Mononuclear cell (primary cell): ENCODE measurements around the gene USP15. TPM values are rescaled to one million over a fixed set of nuclear protein-coding genes. Genes with fewer than 3 reads are reported as not detected.

Experiments
- H3K27me3 ChIP-seq: 2 replicates; pipeline ENCODE4 v1.6.0; 2011; ENCODE audit warnings: low read length, control low read depth; ENCODE audit not compliant: insufficient read depth
- H3K4me1 ChIP-seq: 2 replicates; pipeline ENCODE4 v1.5.1; 2011; ENCODE audit warnings: mild to moderate bottlenecking, low read length, control low read depth; ENCODE audit not compliant: insufficient read depth
- H3K4me3 ChIP-seq: 2 replicates; pipeline ENCODE4 v1.5.1; 2011; ENCODE audit warnings: mild to moderate bottlenecking, low read length, moderate library complexity
- H3K9me3 ChIP-seq: 2 replicates; pipeline ENCODE4 v1.5.1; 2011; ENCODE audit warnings: low read depth, mild to moderate bottlenecking, control low read depth, low read length
- total RNA-seq: library from RNA; depleted of rRNA; stranded (reverse); fragments of >200 nt; gene quantifications from one replicate; pipeline ENCODE4 v1.2.3, GENCODE V29; 2012

Gene USP15
- total RNA-seq, 1 donor, result 467 TPM

DNA sequence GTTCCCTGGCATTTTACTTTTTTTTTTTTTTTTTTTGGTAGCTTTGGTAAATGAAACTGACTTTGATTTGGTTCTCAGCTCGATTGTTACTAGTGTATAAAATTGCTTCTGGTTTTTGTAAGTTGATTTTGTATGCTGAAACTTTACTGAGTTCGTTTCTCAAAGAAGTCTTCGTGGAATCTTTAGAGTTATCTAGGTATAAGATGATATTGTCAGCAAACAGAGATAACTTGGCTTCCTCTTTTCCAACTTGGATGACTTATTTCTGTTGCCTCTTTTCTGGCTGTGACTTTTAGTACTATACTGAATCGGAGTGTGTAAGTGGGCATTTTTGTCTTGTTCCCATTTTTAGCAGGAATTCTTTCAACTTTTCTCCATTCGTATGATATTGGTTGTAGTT is 28.1 kb downstream of the USP15 start:
- Histone ChIP-seq H3K27me3 (no peaks in the 10 kb centered on the region), H3K9me3 (peaks cover 11% of the 10 kb centered on the region), H3K4me1 (peaks cover 45% of the 10 kb centered on the region), H3K4me3 (no peak overlapping the region)

GRCh38 chr12:62290846-62291245 is 30.6 kb downstream of the USP15 start:
- Histone ChIP-seq H3K4me1 (peaks cover 47% of the 10 kb centered on the region), H3K9me3 (peaks cover 11% of the 10 kb centered on the region), H3K27me3 (no peaks in the 10 kb centered on the region), H3K4me3 (no peak overlapping the region)

DNA sequence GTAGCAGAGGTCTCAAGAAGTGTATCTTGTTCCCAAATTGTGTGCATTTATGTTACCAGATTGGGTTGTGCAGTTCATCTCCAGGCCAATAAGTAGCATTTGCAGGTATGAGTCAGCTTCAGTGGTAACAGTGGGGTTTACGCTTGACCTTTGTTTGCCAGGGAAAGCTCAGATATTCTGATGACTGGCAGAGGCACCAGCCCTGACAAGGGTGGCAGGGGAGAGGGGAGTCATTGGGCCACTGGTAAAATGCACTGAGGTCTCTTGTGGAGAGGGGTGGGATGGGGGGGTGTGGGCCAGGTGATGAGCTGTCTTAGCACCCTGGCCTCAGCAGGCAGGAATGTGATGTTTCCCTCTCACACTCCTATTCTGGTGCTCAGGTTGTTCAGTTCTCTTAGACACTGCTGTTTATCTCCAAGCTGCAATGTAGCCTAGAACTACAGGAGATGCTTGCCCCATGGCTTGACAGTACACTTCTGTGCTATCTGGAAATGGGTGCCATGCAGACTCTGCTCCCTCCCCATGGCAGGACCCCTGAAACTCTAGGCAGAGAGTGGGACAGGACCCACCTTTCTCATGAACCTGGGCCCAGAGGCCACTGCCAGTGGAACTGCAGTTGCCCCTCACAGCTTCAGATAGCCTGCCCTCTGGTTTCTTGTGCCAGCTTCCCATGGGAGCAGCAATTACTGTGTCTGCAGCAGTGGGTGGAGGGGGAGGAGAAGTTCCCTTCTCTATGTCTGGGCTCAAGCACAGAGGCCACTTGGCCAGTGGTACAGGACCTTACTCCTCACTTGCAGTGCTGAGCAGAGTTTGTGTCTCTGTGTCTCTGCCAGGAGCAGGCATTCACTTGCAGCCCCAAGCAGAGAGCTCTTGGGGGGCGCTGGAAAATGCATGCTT is 31.9 kb downstream of the USP15 start:
- H3K4me1 ChIP-seq, result peaks cover 52% of the 10 kb centered on the region
- H3K9me3 ChIP-seq, result peaks cover 11% of the 10 kb centered on the region
- H3K27me3 ChIP-seq, result no peaks in the 10 kb centered on the region
- H3K4me3 ChIP-seq, result no peak overlapping the region

GRCh38 chr12:62292761-62293344 is 32.6 kb downstream of the USP15 start:
- Histone ChIP-seq H3K9me3 (peaks cover 11% of the 10 kb centered on the region), H3K27me3 (no peaks in the 10 kb centered on the region), H3K4me1 (peaks cover 58% of the 10 kb centered on the region), H3K4me3 (no peak overlapping the region)

GRCh38 chr12:62294378-62294777 is 34.2 kb downstream of the USP15 start:
- peaks cover 11% of the 10 kb centered on the region for H3K9me3 ChIP-seq
- no peak overlapping the region for H3K4me3 ChIP-seq
- peaks cover 48% of the 10 kb centered on the region for H3K4me1 ChIP-seq
- no peaks in the 10 kb centered on the region for H3K27me3 ChIP-seq

DNA sequence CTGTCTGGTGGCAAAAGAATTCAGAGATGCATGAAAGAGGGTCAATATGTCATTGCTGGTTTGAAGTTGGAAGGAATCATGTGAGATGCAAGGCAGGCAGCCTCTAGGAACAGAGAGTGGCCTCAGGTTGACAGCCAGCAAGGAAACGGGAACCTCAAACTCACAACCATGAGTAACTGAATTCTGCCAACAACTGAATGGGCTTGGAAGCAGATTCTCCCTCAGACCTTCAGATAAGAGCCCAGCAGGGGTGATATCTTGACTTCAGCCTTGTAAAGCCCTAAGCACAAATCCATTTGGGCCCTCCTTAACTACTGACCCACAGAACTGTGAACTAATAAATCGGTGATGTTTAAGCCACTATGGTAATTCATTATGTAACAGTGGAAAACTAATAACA is 35.8 kb downstream of the USP15 start:
- peaks cover 43% of the 10 kb centered on the region for H3K4me1 ChIP-seq
- no peaks in the 10 kb centered on the region for H3K27me3 ChIP-seq
- H3K9me3 ChIP-seq, result peaks cover 4% of the 10 kb centered on the region
- H3K4me3 ChIP-seq, result no peak overlapping the region

GRCh38 chr12:62297321-62297720 is 37.1 kb downstream of the USP15 start:
- H3K9me3 ChIP-seq, result no peaks in the 10 kb centered on the region
- no peak overlapping the region for H3K4me3 ChIP-seq
- peaks cover 32% of the 10 kb centered on the region for H3K4me1 ChIP-seq
- H3K27me3 ChIP-seq, result no peaks in the 10 kb centered on the region

DNA sequence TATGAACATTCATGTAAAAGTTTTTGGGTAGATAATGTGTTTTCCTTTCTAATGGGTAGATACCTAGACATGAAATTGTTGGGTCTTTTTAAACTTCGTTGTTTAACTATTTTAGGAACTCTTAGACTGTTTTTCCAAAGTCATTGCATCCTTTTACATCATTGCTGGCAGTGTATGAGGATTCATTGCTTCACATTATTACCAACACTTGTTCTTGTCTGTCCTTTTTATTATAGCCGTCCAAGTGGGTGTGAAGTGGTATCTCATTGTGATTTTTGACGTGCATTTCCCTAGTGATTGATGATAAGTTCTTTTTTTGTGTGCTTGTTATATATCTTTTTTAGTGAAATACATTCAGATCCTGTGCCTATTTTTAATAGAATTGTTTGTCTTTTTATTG is 39.4 kb downstream of the USP15 start:
- Histone ChIP-seq H3K27me3 (no peaks in the 10 kb centered on the region), H3K4me1 (peaks cover 22% of the 10 kb centered on the region), H3K9me3 (peaks cover 7% of the 10 kb centered on the region), H3K4me3 (no peak overlapping the region)

DNA sequence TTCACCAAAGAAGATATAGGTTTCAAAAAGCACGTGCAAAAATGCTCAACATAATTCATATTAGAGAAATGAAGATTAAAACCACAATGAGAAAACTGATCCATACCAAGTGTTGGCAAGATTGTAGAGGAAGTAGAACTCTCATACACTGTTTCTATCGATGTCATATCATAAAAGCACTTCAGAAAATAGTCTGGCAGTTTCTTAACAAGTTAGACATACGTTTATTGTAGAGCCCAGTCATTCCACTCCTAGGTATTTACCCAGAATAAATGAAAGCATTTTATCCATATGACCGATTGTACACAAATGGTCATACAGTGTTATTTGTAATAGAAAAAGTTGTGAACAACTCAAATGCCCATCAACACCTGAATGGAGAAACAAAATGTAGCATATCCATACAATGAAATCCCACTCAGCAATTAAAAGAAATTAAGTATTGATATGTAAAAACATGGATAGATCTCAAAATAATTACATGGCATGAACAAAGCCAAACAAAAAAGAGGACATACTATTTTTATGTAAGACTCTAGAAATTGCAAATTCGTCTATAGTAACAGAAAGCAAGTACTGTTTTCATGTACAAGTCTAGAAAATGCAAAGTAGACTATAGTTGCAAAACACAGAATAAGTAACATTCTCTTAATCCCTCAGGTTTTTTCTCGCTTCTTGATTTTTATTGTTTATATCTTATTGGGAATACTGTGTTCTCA is 41.0 kb downstream of the USP15 start:
- H3K27me3 ChIP-seq, result no peaks in the 10 kb centered on the region
- H3K4me3 ChIP-seq, result no peak overlapping the region
- H3K9me3 ChIP-seq, result peaks cover 15% of the 10 kb centered on the region
- peaks cover 18% of the 10 kb centered on the region for H3K4me1 ChIP-seq

DNA sequence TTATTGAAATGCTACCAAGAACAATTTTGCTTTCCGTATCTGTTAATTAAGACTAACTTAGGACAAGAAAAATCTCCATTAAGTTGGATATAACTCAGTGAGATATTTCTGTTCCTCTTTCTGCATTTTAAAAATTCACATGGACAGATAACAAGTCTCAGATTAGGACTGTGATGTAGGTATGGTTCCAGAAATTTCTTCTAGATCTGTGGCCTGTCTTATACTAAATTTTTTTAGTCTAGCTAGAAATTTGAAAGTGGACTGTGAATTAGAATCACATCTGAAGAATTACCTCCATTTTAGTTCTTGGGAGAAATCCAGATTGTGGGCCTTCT is 41.6 kb downstream of the USP15 start:
- Histone ChIP-seq H3K4me3 (no peak overlapping the region), H3K9me3 (peaks cover 15% of the 10 kb centered on the region), H3K27me3 (no peaks in the 10 kb centered on the region), H3K4me1 (peaks cover 14% of the 10 kb centered on the region)

DNA sequence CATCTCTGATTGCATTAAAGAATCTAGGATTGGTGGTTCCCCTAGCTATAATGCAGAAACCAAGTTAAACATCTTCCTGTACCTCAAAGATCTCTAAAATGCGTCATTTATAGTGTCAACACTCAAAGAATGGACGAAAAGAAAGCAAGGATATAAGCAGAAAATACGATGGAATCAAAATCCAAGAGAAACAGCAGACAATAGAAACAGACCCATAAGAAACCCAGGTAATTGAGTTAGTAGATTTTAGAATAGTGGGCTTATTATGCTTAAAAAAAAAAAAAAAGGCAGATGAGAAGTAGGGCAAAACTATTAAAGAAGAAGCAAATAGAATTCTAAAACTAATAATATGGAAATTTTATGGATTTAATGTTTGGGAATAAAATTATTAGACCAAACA is 44.4 kb downstream of the USP15 start:
- Histone ChIP-seq H3K4me3 (no peak overlapping the region), H3K9me3 (peaks cover 15% of the 10 kb centered on the region), H3K27me3 (no peaks in the 10 kb centered on the region), H3K4me1 (no peaks in the 10 kb centered on the region)

- peaks cover 15% of the 10 kb centered on the region for H3K9me3 ChIP-seq
- no peak overlapping the region for H3K4me3 ChIP-seq
- H3K4me1 ChIP-seq, result no peaks in the 10 kb centered on the region
- no peaks in the 10 kb centered on the region for H3K27me3 ChIP-seq
Observed at GRCh38 chr12:62305778-62306177, 45.6 kb downstream of the USP15 start.

- H3K9me3 ChIP-seq, result peaks cover 15% of the 10 kb centered on the region
- H3K4me1 ChIP-seq, result no peaks in the 10 kb centered on the region
- H3K27me3 ChIP-seq, result no peaks in the 10 kb centered on the region
- H3K4me3 ChIP-seq, result no peak overlapping the region
Observed at GRCh38 chr12:62306569-62307530, 46.6 kb downstream of the USP15 start.

DNA sequence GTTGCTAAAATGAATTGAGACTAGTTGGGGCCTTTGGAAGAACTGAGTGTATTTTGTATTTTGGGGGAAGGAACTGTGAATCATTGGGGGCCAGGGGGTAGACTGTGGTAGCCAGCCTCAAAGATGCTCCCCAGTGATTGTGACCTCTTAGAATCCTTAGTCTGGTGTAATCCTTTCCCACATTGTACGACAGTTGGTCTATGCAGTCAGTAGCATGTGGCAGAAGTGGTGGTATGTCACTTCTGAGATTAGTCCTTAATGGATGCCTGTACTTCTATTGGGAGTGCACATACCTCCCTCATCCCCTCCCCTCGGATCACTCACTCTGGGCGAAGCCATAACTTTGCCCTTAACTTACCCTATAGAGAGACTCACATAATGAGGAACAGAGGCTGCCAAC is 48.0 kb downstream of the USP15 start:
- Histone ChIP-seq H3K9me3 (peaks cover 15% of the 10 kb centered on the region), H3K4me1 (no peaks in the 10 kb centered on the region), H3K4me3 (no peak overlapping the region), H3K27me3 (no peaks in the 10 kb centered on the region)
